Measurements from ENCODE around the gene TGM6.
A peak's percentile ranks its signal among the peaks of the same experiment; 100 is the strongest.

TGM6 gene

GRCh38 chr20:2364044-2364443, 16.7 kb upstream of the TGM6 start:
- DNase-seq (ENCODE audit: low spot score) = no peak

- DNase-seq (ENCODE audit: low spot score) = no peak
Measured at GRCh38 chr20:2365091-2365490, 15.6 kb upstream of the TGM6 start.

GRCh38 chr20:2365666-2366065, 15.0 kb upstream of the TGM6 start:
- DNase-seq (ENCODE audit: low spot score) = no peak

GRCh38 chr20:2368621-2369020, 12.1 kb upstream of the TGM6 start:
- DNase-seq (ENCODE audit: low spot score) = no peak

- no peak for DNase-seq (ENCODE audit: low spot score)
Measured at GRCh38 chr20:2373098-2373497, 7.6 kb upstream of the TGM6 start.

- DNase-seq (ENCODE audit: low spot score) = no peak
Measured at GRCh38 chr20:2374346-2375125, 6.2 kb upstream of the TGM6 start.

GRCh38 chr20:2378893-2379292, 1.8 kb upstream of the TGM6 start:
- no peak for DNase-seq (ENCODE audit: low spot score)

- no peak for DNase-seq (ENCODE audit: low spot score)
Measured at GRCh38 chr20:2379511-2380229, 1.0 kb upstream of the TGM6 start.

- DNase-seq (ENCODE audit: low spot score) = no peak
Measured at GRCh38 chr20:2381303-2381702, 602 bp downstream of the TGM6 start.

GRCh38 chr20:2382833-2383232, 2.1 kb downstream of the TGM6 start:
- DNase-seq (ENCODE audit: low spot score) = no peak

GRCh38 chr20:2385026-2385425, 4.3 kb downstream of the TGM6 start:
- DNase-seq (ENCODE audit: low spot score) = no peak

GRCh38 chr20:2385496-2385895, 4.8 kb downstream of the TGM6 start:
- no peak for DNase-seq (ENCODE audit: low spot score)

GRCh38 chr20:2386516-2387179, 5.9 kb downstream of the TGM6 start:
- peak; percentile 24 for DNase-seq (ENCODE audit: low spot score)

GRCh38 chr20:2387180-2387577, 6.5 kb downstream of the TGM6 start:
- DNase-seq (ENCODE audit: low spot score) = peak; percentile 42

GRCh38 chr20:2387580-2387979, 6.9 kb downstream of the TGM6 start:
- DNase-seq (ENCODE audit: low spot score) = no peak

- no peak for DNase-seq (ENCODE audit: low spot score)
Measured at GRCh38 chr20:2390951-2391675, 10.4 kb downstream of the TGM6 start.

- DNase-seq (ENCODE audit: low spot score) = no peak
Measured at GRCh38 chr20:2394411-2395055, 13.8 kb downstream of the TGM6 start.

- DNase-seq (ENCODE audit: low spot score) = no peak
Measured at GRCh38 chr20:2395136-2395535, 14.4 kb downstream of the TGM6 start.

- no peak for DNase-seq (ENCODE audit: low spot score)
Measured at GRCh38 chr20:2396241-2396814, 15.6 kb downstream of the TGM6 start.

GRCh38 chr20:2397091-2397490, 16.4 kb downstream of the TGM6 start:
- no peak for DNase-seq (ENCODE audit: low spot score)

GRCh38 chr20:2397595-2398145, 17.0 kb downstream of the TGM6 start:
- no peak for DNase-seq (ENCODE audit: low spot score)

Measured in RKO (cell line).